AG20443 (cell line): ENCODE results near the gene RASGRF2.

Source experiments
- DNase-seq: peaks from one replicate; pipeline ENCODE4 v3.0.0; 2012; ENCODE audit warnings: low spot score, mixed read lengths

Gene RASGRF2

DNA sequence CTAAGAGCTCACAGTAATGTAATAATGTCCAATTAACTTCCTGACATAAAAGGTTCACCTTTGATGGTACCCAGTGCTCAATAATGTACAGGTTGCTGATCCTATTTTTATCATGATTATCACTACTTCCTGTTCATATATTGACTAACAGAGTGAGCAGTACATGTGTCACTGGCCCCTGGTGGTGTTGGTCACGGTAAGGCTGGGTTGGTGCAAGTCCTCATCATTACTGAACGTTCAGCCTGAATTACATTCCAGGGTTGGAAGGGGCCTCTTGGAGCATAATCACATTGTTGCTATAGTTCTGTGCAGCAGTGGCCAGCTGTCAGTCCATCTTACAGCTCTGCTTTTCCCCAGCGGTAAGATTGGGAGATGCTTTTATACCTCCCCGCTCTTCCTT is 248.7 kb downstream of the RASGRF2 start:
- no peak for DNase-seq

DNA sequence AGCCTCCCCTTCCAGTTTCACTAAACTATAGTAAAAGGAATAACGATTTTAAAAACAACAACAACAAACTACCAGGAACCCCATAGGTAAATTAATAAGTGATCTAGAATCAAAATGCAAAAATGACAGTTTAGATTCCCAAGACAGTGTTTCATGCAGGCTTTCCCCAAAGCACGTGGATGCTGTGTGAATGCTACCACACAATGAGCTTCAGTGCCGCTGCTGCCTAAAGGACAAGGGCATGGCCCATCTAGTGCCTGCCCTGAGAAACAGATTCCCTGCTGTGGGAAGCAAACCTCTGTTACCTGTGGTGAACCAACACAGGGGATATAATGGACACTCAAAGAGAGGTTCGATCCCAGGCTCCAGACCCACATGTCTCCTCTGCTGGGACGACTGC is 249.2 kb downstream of the RASGRF2 start:
- DNase-seq: no peak

DNA sequence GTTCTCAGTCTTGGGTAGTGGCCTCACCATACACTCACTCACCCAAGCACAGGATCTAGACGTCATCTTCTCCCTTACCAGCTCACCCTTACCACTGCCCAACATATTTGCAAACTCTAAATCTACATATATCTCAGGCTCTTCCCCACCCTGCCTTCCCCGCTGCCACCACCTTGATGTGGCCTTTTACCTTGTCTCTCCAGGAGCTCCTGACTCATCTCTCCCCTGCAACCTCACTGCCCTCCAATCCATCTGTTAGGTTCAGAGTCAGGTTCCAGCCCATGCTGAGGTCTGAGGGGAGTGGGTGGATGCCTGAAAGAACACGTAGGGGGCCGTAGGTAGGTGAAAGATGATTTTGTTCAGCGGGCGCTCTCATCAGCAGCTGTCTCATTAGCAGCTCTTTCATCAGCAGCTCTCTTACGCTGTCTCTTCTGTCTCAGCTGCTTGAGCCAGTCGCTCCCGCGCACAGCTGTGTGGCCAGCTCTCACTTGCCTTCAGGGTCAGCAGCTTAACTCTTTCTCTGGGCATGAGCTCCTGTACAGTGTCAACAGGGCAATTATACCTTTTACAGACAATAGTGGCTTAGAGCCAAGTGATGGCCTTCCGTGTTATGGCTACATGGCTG is 249.8 kb downstream of the RASGRF2 start:
- no peak for DNase-seq

DNA sequence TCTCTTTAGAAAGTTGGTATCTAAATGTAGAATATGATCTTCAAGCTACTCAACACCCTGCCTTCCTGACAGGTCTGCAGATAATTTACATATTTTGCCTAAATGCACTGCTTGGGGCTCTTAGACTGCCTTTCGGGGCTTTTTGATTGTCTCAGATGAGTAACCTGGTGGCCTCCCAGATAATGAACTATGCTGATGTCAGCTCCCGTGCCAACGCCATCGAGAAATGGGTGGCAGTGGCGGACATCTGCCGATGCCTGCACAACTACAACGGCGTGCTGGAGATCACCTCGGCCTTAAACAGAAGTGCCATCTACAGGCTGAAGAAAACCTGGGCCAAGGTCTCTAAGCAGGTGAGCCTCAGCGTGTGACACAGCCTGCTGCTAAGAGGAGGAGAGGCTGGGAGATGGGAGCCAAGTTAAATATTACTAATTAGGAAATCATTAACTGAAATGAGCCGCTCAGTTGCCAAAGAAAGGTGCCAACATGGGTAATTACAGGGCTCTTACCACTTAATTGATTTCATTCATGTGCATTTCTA is 252.1 kb downstream of the RASGRF2 start:
- no peak for DNase-seq

DNA sequence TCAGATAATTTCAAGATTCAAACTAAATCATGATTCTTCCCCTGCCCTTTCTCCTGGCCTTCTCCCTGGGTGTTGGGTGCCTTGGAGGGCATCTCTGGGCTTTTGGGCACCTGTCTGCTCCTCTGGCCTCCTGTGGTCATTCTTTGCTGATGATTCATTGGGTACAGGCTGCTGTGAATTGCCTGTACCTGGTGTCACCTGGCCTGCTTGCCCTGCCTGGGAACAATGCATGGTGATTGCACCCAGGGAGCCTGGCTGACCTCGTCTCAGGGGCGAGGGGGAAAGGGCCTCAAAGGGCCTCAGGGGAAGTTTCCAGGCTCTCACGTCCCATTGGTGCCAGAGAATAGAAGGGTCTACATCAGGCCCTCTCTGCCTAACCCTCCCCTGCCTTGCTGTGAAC is 252.9 kb downstream of the RASGRF2 start:
- DNase-seq: no peak

GRCh38 chr5:81214848-81215247 is 254.7 kb downstream of the RASGRF2 start:
- no peak for DNase-seq

DNA sequence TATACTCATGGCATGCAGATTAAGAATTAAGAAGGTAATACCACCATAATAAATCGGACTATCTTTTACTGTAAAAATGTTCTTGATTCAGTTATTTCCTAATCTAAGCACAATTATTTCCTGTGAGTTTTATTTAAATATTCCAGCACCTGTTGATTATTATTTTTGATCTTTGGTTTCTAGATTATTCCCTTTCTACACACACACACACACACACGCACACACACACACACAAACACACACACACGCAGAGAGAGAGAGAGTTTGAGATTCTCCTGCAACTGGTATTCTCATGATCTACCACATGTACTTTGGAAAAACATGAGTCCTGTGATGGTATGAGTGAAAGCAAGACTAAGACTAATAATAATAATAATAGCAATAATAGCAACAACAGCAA is 256.0 kb downstream of the RASGRF2 start:
- DNase-seq: no peak

- DNase-seq: no peak
Observed at GRCh38 chr5:81219389-81219788, 259.2 kb downstream of the RASGRF2 start.

- no peak for DNase-seq
Observed at GRCh38 chr5:81222285-81222684, 262.1 kb downstream of the RASGRF2 start.

- no peak for DNase-seq
Observed at GRCh38 chr5:81225463-81225862, 265.3 kb downstream of the RASGRF2 start.

DNA sequence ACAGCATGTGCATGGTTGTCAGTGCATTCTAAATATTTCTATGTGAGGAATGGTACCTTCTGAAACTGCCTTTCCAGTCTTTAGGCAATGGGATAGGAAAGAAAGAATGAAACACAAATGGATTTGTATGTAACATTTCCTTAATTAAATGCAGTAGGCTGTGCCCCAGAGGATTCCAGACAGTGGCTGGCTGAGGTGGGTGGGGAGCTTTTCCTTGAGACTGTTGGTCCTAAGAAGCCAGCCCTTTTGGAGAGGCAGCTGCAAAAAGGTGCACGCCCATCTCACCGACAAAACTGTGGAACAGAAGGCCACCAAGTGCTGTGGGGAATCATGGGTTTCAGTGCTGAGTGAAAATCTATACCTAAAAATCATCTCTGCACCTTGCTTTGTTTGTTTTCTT is 266.1 kb downstream of the RASGRF2 start:
- no peak for DNase-seq

GRCh38 chr5:81226949-81227348 is 266.8 kb downstream of the RASGRF2 start:
- no peak for DNase-seq

GRCh38 chr5:81228084-81228483 is 267.9 kb downstream of the RASGRF2 start:
- no peak for DNase-seq

- DNase-seq: no peak
Observed at GRCh38 chr5:81230416-81230815, 270.3 kb downstream of the RASGRF2 start.

DNA sequence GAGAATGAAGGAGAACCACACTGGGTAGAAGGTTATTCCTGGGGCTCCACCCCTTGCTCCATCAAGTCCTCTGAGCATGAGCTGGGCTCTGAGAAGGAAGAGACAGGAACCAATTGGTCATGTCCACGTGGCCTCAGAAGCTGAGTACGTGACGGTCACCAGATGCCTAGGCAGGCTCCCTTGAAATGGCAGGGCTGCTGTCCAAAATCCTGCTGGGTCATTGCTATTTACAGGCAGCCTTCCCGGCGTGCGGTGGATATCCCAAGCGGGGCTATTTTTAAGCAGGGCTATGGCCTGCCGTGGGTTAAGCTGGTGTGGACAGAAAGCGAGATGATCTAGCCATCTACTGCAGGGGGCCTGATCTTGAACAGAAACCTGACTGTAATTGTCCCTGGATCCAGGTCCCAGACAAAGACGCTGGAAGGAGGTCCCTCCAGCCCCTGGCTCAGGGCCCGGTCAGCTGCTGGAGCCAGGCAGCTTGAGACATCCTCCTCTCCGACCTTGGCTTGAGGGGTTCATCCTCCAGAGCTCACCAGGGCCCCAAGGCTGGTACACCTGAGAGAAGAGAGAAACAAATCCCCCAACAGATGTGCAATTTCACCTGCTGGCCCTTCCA is 272.4 kb downstream of the RASGRF2 start:
- DNase-seq: peak; percentile 74

- DNase-seq: peak; percentile 79
Observed at GRCh38 chr5:81233080-81233634, 273.0 kb downstream of the RASGRF2 start, which contains the start of gene CKMT2. Gene CKMT2, plus strand, starts transcription at chr5:81233322. Its CDS starts 17,811 bp downstream, at chr5:81251133.

DNA sequence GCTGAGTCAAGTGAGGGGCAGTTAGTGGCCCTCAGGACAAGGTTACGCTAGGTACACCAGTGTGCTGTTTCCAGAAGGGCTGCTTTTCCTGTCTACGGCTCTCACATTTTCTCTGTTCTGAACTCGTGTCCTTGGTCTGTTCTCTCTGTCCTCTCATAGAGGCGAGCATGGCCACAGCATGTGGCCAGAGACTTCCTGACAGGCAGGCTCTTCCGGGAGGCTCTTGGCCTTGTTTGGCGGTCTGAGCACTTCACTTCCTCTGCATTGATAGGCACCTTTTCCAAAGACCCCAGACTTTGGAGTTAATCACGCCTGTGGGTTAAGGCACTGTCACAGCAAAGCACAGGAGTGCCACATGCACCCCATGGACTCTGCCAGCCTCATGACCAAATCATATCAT is 274.1 kb downstream of the RASGRF2 start:
- DNase-seq: no peak

- no peak for DNase-seq
Observed at GRCh38 chr5:81234801-81235200, 274.6 kb downstream of the RASGRF2 start.

DNA sequence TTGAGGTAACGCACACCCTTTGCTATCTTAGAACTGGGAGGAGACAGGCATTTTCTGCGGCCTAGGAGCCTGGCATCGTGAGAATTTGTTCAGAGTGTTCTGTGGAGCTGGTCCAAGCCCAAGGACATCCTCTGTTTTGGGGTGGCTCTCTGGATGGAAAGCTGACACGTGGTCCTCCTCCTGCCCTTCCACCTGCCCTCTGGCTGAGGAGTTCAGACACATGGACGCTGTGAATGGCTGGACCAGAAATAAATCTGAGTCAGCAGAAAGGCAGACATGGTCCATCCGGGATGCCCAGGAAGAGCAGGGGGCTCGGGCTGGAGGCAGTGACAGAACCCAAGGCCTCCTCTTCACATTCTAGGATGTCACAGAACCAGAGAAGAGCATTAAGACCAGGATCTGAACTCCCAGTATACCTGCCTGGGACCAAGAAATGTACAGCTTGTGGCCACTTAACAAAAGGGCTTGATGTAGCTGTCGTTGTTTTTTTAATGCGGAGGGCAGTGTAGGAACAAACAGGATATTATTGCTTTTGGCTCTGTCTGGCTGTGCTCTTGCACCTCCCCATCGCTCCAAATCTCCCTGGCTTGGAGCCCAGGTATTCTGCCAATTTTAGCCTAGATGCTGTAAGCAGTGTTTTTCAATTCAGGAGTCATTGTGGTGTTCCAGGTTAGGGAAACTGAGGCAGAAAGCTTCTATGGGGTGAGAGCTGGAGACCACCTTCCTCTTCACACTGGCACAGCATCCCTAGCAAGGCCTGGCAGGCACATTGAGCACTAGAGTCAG is 275.3 kb downstream of the RASGRF2 start:
- no peak for DNase-seq

- no peak for DNase-seq
Observed at GRCh38 chr5:81238460-81238859, 278.3 kb downstream of the RASGRF2 start.

DNA sequence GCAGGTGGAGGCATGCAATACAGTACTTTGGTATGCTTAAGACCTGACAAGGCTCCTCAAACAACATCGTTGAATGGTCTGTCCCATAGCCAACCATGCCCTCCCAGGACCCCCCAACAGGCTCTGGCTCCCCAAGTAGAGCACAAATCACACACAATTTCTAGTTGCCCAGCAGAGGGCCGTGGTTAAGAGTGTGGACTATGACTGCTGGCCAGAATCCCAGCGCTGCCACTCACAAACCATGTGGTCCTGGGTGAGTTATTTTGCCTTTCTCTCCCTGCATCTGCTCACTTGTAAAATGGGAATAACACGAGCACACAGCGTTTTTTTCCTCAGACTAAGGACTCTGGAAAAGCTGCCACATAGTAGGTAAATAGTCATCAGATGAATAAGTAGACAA is 279.4 kb downstream of the RASGRF2 start:
- no peak for DNase-seq

DNA sequence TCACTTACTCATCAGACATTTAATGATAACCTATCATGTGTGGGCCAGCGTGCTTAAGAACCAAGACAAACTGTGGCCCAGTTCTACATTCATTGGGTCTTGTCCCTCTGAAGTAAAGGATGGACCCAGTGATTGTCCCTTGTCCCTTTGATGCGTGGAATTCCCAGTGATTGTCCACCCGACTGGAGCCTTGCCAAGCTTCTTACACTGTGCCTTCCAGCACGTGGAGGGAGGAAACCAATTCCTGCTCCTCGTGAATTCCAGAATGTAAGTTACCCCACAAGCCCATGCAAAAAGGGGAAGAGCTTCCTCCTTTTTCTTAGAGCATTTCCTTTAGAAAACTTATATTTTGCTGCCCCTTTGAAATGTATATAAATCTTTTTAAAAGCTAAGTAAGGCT is 280.8 kb downstream of the RASGRF2 start:
- DNase-seq: no peak
